Smooth muscle cell (in vitro differentiated cells): ENCODE data around the gene AIRE. TPM values are rescaled to one million over a fixed set of nuclear protein-coding genes. Genes with fewer than 3 reads are reported as not detected.

Source experiments
- DNase-seq: peaks from one replicate; lab custom pipeline; 2025; ENCODE audit not compliant: unreplicated experiment; lab: John Stamatoyannopoulos, UW
- H2AFZ ChIP-seq: fragments of 200-600 bp; sonication (generic); 2 replicates; pipeline ENCODE4 v1.6.0; 2016; ENCODE audit warnings: antibody characterized with exemption, low read depth, mild to moderate bottlenecking
- H3F3A ChIP-seq: fragments of 200-600 bp; sonication (generic); 2 replicates; pipeline ENCODE4 v1.6.0; 2017; ENCODE audit warnings: antibody characterized with exemption, low read depth
- H3K27ac ChIP-seq: fragments of 200-600 bp; sonication (generic); 2 replicates; pipeline ENCODE4 v1.5.1; 2016; ENCODE audit warnings: low read depth, mild to moderate bottlenecking
- H3K27me3 ChIP-seq: fragments of 200-600 bp; sonication (generic); 2 replicates; pipeline ENCODE4 v1.6.1; 2016; ENCODE audit warnings: low read depth, mild to moderate bottlenecking
- H3K36me3 ChIP-seq: fragments of 200-600 bp; sonication (generic); 2 replicates; pipeline ENCODE4 v1.5.1; 2016; ENCODE audit warnings: low read depth
- H3K4me1 ChIP-seq: fragments of 200-600 bp; sonication (generic); 2 replicates; pipeline ENCODE4 v1.5.1; 2016; ENCODE audit warnings: low read depth
- H3K4me2 ChIP-seq: fragments of 200-600 bp; sonication (generic); 2 replicates; pipeline ENCODE4 v1.6.0; 2016; ENCODE audit warnings: mild to moderate bottlenecking
- H3K4me3 ChIP-seq: fragments of 200-600 bp; sonication (generic); 2 replicates; pipeline ENCODE4 v1.5.1; 2016; ENCODE audit warnings: mild to moderate bottlenecking
- H3K79me2 ChIP-seq: fragments of 200-600 bp; sonication (generic); 2 replicates; pipeline ENCODE4 v1.6.0; 2016; ENCODE audit warnings: low read depth, mild to moderate bottlenecking
- H3K9ac ChIP-seq: fragments of 200-600 bp; sonication (generic); 2 replicates; pipeline ENCODE4 v1.6.0; 2016; ENCODE audit warnings: low read depth
- H3K9me3 ChIP-seq: fragments of 200-600 bp; sonication (generic); replicated peaks from 2 replicates; pipeline ENCODE4 v1.5.1; 2016; ENCODE audit warnings: low read depth
- H4K20me1 ChIP-seq: fragments of 200-600 bp; sonication (generic); 2 replicates; pipeline ENCODE4 v1.6.0; 2016; ENCODE audit warnings: low read depth
- CTCF ChIP-seq: fragments of 200-600 bp; sonication (generic); IDR thresholded peaks from 2 replicates; pipeline ENCODE4 v1.5.1; 2017; ENCODE audit warnings: borderline replicate concordance, mild to moderate bottlenecking, antibody characterized with exemption; ENCODE audit not compliant: insufficient read depth, poor library complexity, severe bottlenecking
- WGBS: methylation state at CpG from one replicate; pipeline ENCODE4 v1.1.7; 2016; ENCODE audit warnings: low lambda C conversion rate; 5-methylcytosine and 5-hydroxymethylcytosine counted together
- polyA plus RNA-seq: library from polyadenylated mRNA; unstranded; fragments of >200 nt; fragmentation: Nextera tagmentation; extraction: Ambion mirVana; gene quantifications from 2 replicates; pipeline ENCODE4 v1.2.1, GENCODE V29; 2016
- total RNA-seq: library from RNA; depleted of rRNA; stranded (reverse); fragments of >200 nt; gene quantifications from 2 replicates; pipeline ENCODE4 v1.2.3, GENCODE V29; 2014

The AIRE gene
- total and polyA plus RNA-seq, 2 experiments from 2014 or later = 0.27 to 1.1 TPM

GRCh38 chr21:44331650-44332307 is 46.1 kb downstream of the AIRE start:
- Histone ChIP-seq H2AFZ (no peak overlapping the region), H3K36me3 (no peaks in the 10 kb centered on the region)
- DNase-seq = no peak

GRCh38 chr21:44332383-44332782 is 46.7 kb downstream of the AIRE start:
- no peak overlapping the region for H3K27ac ChIP-seq
- no peaks in the 10 kb centered on the region for H3K4me1 ChIP-seq
- H2AFZ ChIP-seq = no peak overlapping the region
- no peaks in the 10 kb centered on the region for H3F3A ChIP-seq
- H3K9ac ChIP-seq = no peak overlapping the region
- H3K4me3 ChIP-seq = no peak overlapping the region
- 92% methylated on average over 17 of the region's 17 CpGs for WGBS
- H3K27me3 ChIP-seq = no peaks in the 10 kb centered on the region
- no peaks in the 10 kb centered on the region for H3K9me3 ChIP-seq
- no peaks in the 10 kb centered on the region for H3K36me3 ChIP-seq
- H4K20me1 ChIP-seq = no peaks in the 10 kb centered on the region
- no peaks in the 10 kb centered on the region for H3K79me2 ChIP-seq
- TF ChIP-seq CTCF = no peak
- DNase-seq = no peak
- H3K4me2 ChIP-seq = no peak overlapping the region

More at GRCh38 chr21:44331650-44332307, 46.1 kb downstream of the AIRE start:
- H3K4me1 ChIP-seq = no peaks in the 10 kb centered on the region
- H3K9me3 ChIP-seq = no peaks in the 10 kb centered on the region
- no peak overlapping the region for H3K4me3 ChIP-seq
- H3K27ac ChIP-seq = no peak overlapping the region
- no peaks in the 10 kb centered on the region for H4K20me1 ChIP-seq
- H3F3A ChIP-seq = no peaks in the 10 kb centered on the region
- H3K4me2 ChIP-seq = no peak overlapping the region
- WGBS = 86% methylated on average over 18 of the region's 20 CpGs
- H3K79me2 ChIP-seq = no peaks in the 10 kb centered on the region
- H3K27me3 ChIP-seq = no peaks in the 10 kb centered on the region
- no peak overlapping the region for H3K9ac ChIP-seq
- TF ChIP-seq CTCF = no peak

- Histone ChIP-seq H3K79me2 (no peaks in the 10 kb centered on the region), H4K20me1 (no peaks in the 10 kb centered on the region), H3K4me3 (no peak overlapping the region), H3K4me2 (no peak overlapping the region), H3F3A (peaks cover 2% of the 10 kb centered on the region), H3K4me1 (no peaks in the 10 kb centered on the region), H3K9ac (no peak overlapping the region), H3K27me3 (no peaks in the 10 kb centered on the region), H3K27ac (no peak overlapping the region), H3K36me3 (no peaks in the 10 kb centered on the region), H2AFZ (no peak overlapping the region), H3K9me3 (no peaks in the 10 kb centered on the region)
- WGBS = 98% methylated on average over 22 of the region's 22 CpGs
- no peak for TF ChIP-seq CTCF
- DNase-seq = no peak
These were observed 47.3 kb downstream of the AIRE start for GRCh38 chr21:44332965-44333364.
